A549 treated with DMSO at 1 μM for 4 hours (cell line): Measurements from ENCODE around the gene OR10P1. TPM values are rescaled to one million over a fixed set of nuclear protein-coding genes. Genes with fewer than 3 reads are reported as not detected.

Experiments
- total RNA-seq: library from RNA; stranded (reverse); fragments of 200-300 nt; extraction: Qiagen RNA extraction; gene quantifications from 5 replicates; pipeline ENCODE4 v1.2.3, GENCODE V29; 2022; ENCODE audit warnings: low read depth

Gene OR10P1
- not detected in 5 replicates for total RNA-seq

DNA sequence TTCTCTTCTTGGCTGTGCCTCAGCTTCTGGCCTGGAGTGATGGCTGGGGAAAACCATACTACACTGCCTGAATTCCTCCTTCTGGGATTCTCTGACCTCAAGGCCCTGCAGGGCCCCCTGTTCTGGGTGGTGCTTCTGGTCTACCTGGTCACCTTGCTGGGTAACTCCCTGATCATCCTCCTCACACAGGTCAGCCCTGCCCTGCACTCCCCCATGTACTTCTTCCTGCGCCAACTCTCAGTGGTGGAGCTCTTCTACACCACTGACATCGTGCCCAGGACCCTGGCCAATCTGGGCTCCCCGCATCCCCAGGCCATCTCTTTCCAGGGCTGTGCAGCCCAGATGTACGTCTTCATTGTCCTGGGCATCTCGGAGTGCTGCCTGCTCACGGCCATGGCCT lies at the start of gene OR10P1:
OR10P1 (plus strand) TSS at position 40 of the 400 bp plus-strand sequence; CDS start at position 40, 0 bp downstream.

Other genes with a start within 250 kb of the OR10P1 start
- gene OR6C65, start 236.4 kb upstream of the OR10P1 start, total RNA-seq: not detected in 5 replicates
- not detected in 5 replicates for gene OR6C76, start 210.6 kb upstream of the OR10P1 start, total RNA-seq
- not detected in 5 replicates for gene OR6C2, start 192.8 kb upstream of the OR10P1 start, total RNA-seq
- gene OR6C70, start 166.8 kb upstream of the OR10P1 start, total RNA-seq: not detected in 5 replicates
- not detected in 5 replicates for gene OR6C68, start 144.5 kb upstream of the OR10P1 start, total RNA-seq
- not detected in 5 replicates for gene OR6C4, start 87.3 kb upstream of the OR10P1 start, total RNA-seq
- not detected in 5 replicates for gene OR2AP1, start 64.4 kb upstream of the OR10P1 start, total RNA-seq
- 1.1 to 1.4 TPM (median 1.2 TPM) in 5 replicates for gene ITGA7, start 71.0 kb downstream of the OR10P1 start, total RNA-seq
- 129 to 138 TPM (median 136 TPM) in 5 replicates for gene BLOC1S1, start 79.2 kb downstream of the OR10P1 start, total RNA-seq
- 2.3 to 3.2 TPM (median 2.5 TPM) in 5 replicates for gene RDH5, start 83.5 kb downstream of the OR10P1 start, total RNA-seq
- gene CD63, start 92.1 kb downstream of the OR10P1 start, total RNA-seq: 649 to 733 TPM (median 670 TPM) in 5 replicates
- 3.9 to 5.7 TPM (median 4.5 TPM) in 5 replicates for gene GDF11, start 106.2 kb downstream of the OR10P1 start, total RNA-seq
- gene SARNP, start 180.8 kb downstream of the OR10P1 start, total RNA-seq: 85.0 to 131 TPM (median 93.2 TPM) in 5 replicates
- 78.2 to 99.4 TPM (median 92.8 TPM) in 5 replicates for gene ORMDL2, start 181.1 kb downstream of the OR10P1 start, total RNA-seq
- 20.9 to 26.5 TPM (median 24.3 TPM) in 5 replicates for gene DNAJC14, start 192.7 kb downstream of the OR10P1 start, total RNA-seq
- 0.06 to 0.24 TPM (median 0.13 TPM) in 5 replicates for gene MMP19, start 206.0 kb downstream of the OR10P1 start, total RNA-seq